Fibroblast of lung (primary cell): ENCODE data around the gene KIAA0040. TPM values are rescaled to one million over a fixed set of nuclear protein-coding genes. Genes with fewer than 3 reads are reported as not detected.

Experiments
- DNase-seq, 2 donors: peaks; one replicate each; pipeline versions ENCODE4 v3.0.0 to v3.0.0-alpha.2; 2010; ENCODE audit warnings: low read depth in 2 of 2
- H2AFZ ChIP-seq: 2 replicates; pipeline ENCODE4 v1.5.1; 2012; ENCODE audit warnings: low read length, control low read depth, inconsistent platforms
- H3K27ac ChIP-seq: 2 replicates; pipeline ENCODE4 v1.5.1; 2011; ENCODE audit warnings: low read length, control low read depth; ENCODE audit not compliant: insufficient read depth
- H3K27me3 ChIP-seq: 2 replicates; pipeline ENCODE4 v1.5.1; 2011; ENCODE audit warnings: mild to moderate bottlenecking, low read length; ENCODE audit not compliant: control insufficient read depth, insufficient read depth
- H3K36me3 ChIP-seq: 2 replicates; pipeline ENCODE4 v1.5.1; 2011; ENCODE audit warnings: low read length; ENCODE audit not compliant: control insufficient read depth, insufficient read depth
- H3K4me1 ChIP-seq: 2 replicates; pipeline ENCODE4 v1.5.1; 2011; ENCODE audit warnings: low read length; ENCODE audit not compliant: control insufficient read depth, insufficient read depth; ENCODE audit errors: extremely low read depth
- H3K4me2 ChIP-seq: 2 replicates; pipeline ENCODE4 v1.5.1; 2011; ENCODE audit warnings: low read length, control low read depth; ENCODE audit not compliant: insufficient read depth; ENCODE audit errors: extremely low read depth
- H3K4me3 ChIP-seq, 4 experiments: fragments of 200-600 bp in 1 of 4; sonication (generic) in 1 of 4; replicated peaks in 1 of 4; 2 replicates each; pipeline ENCODE4 v1.5.1; 2011 to 2016; ENCODE audit warnings: low read length in 4 of 4, low read depth in 3 of 4, mild to moderate bottlenecking in 3 of 4, control low read depth in 2 of 4, inconsistent platforms in 1 of 4, mixed read lengths in 1 of 4; ENCODE audit not compliant: insufficient read depth in 1 of 4; ENCODE audit errors: control extremely low read depth in 1 of 4
- H3K79me2 ChIP-seq: 2 replicates; pipeline ENCODE4 v1.5.1; 2012; ENCODE audit warnings: mild to moderate bottlenecking, low read length, inconsistent platforms; ENCODE audit not compliant: control insufficient read depth, insufficient read depth
- H3K9ac ChIP-seq: 2 replicates; pipeline ENCODE4 v1.5.1; 2011; ENCODE audit warnings: mild to moderate bottlenecking, low read length, control low read depth; ENCODE audit not compliant: insufficient read depth
- H3K9me3 ChIP-seq: 2 replicates; pipeline ENCODE4 v1.5.1; 2012; ENCODE audit warnings: low read depth, low read length; ENCODE audit not compliant: control insufficient read depth, insufficient read depth
- H4K20me1 ChIP-seq: 2 replicates; pipeline ENCODE4 v1.5.1; 2011; ENCODE audit warnings: low read length; ENCODE audit not compliant: control insufficient read depth, insufficient read depth; ENCODE audit errors: extremely low read depth
- EZH2 ChIP-seq: IDR thresholded peaks from 2 replicates; pipeline ENCODE4 v1.5.1; 2012; ENCODE audit warnings: low read length, control low read depth, mild to moderate bottlenecking; ENCODE audit errors: missing control alignments
- polyA plus RNA-seq, 2 donors: library from polyadenylated mRNA; depleted of rRNA in 1 of 2; stranded (reverse) in 1 of 2; unstranded in 1 of 2; fragments of >200 nt; gene quantifications; 2 replicates each; pipeline ENCODE4 v1.2.1, GENCODE V29; 2011 to 2012; ENCODE audit warnings: missing spikeins in 1 of 2
- total RNA-seq: library from RNA; depleted of rRNA; stranded (reverse); fragments of >200 nt; gene quantifications from 2 replicates; pipeline ENCODE4 v1.2.1, GENCODE V29; 2014
- TF ChIP-seq, protein P1 (sequence below), 2 donors: IDR thresholded peaks in 1 of 2; conservative IDR thresholded peaks in 1 of 2; 1 replicate in 1 of 2; 2 replicates in 1 of 2; pipeline ENCODE4 v1.5.1; 2011 to 2012; ENCODE audit warnings: low read length in 2 of 2, control low read depth in 1 of 2, inconsistent platforms in 1 of 2, low read depth in 1 of 2, mild to moderate bottlenecking in 1 of 2

The KIAA0040 gene
- total and polyA plus RNA-seq, 2 donors (not counting 1 experiment from before 2014, with no cell fraction given): 0.17 to 24.7 TPM

DNA sequence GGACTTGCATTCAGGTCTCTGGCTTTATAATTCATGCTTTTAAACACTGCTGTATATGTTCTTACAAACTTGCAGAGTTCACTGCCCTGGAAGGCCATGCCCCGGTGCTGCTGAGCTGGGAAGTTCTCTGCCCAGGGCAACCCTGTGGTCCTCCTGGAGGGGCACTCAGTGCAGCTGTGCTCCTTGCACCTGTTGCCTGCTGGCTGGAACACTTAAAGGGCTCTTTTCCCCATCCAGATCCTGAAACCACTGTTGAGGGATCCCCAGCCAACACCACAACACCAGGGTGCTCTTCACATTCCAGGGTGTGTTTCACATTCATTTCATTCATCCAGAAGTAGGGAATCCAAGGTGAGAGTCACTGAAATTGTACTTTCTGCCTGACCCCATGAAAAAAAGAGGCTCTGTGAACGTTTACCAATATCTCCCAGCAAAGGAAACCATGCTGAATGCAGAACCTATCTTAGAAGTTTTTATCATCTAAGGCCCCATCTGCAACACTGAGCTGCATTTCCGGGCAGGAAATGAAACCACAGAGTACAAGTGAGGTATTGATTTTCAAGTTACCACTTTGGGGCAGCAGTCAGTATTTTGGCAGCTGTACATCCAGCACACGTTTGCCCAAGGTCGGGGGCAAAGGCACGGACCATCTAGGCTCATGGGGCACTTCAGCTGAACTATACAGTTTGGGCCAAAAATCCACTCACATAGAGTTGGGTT, 16.4 kb upstream of the KIAA0040 start:
- Histone ChIP-seq H2AFZ (no peak overlapping the region), H3K4me2 (no peak overlapping the region), H3K27ac (no peak overlapping the region), H3K27me3 (no peaks in the 10 kb centered on the region), H4K20me1 (no peaks in the 10 kb centered on the region), H3K9ac (no peak overlapping the region), H3K36me3 (no peaks in the 10 kb centered on the region), H3K4me1 (no peaks in the 10 kb centered on the region), H3K79me2 (no peaks in the 10 kb centered on the region), H3K4me3 (no peak overlapping the region), H3K9me3 (no peaks in the 10 kb centered on the region)
- TF ChIP-seq, protein P1, sequence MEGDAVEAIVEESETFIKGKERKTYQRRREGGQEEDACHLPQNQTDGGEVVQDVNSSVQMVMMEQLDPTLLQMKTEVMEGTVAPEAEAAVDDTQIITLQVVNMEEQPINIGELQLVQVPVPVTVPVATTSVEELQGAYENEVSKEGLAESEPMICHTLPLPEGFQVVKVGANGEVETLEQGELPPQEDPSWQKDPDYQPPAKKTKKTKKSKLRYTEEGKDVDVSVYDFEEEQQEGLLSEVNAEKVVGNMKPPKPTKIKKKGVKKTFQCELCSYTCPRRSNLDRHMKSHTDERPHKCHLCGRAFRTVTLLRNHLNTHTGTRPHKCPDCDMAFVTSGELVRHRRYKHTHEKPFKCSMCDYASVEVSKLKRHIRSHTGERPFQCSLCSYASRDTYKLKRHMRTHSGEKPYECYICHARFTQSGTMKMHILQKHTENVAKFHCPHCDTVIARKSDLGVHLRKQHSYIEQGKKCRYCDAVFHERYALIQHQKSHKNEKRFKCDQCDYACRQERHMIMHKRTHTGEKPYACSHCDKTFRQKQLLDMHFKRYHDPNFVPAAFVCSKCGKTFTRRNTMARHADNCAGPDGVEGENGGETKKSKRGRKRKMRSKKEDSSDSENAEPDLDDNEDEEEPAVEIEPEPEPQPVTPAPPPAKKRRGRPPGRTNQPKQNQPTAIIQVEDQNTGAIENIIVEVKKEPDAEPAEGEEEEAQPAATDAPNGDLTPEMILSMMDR (conservative IDR thresholded peaks at IDR 0.05 in 1 of 2, IDR thresholded peaks at IDR 0.05 in 1 of 2; ENCODE audit: low read depth in 1 of 2, low read length in 2 of 2): no peak
- TF ChIP-seq EZH2: no peak
- no peak for DNase-seq

DNA sequence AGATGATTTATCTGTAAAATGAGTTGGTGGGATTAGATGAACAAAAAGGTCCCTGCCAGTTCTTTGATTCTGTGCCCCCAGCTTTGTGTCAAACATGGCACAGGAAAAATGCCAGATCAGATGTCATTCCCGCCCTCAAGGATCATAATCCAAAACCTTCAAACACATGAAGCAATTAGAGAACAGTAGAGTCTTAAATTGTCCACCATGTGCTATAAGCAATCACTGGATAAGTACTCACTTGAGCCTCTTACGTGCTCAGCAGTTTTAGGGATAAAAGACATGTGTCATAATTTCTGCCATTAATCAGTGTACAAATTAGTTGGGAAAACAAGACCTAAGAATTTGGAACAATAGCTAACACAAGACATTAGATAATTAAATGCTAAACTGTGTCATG, 15.4 kb upstream of the KIAA0040 start:
- no peaks in the 10 kb centered on the region for H3K9me3 ChIP-seq
- TF ChIP-seq EZH2: no peak
- TF ChIP-seq, protein P1 (conservative IDR thresholded peaks at IDR 0.05 in 1 of 2, IDR thresholded peaks at IDR 0.05 in 1 of 2; ENCODE audit: low read depth in 1 of 2, low read length in 2 of 2): no peak

DNA sequence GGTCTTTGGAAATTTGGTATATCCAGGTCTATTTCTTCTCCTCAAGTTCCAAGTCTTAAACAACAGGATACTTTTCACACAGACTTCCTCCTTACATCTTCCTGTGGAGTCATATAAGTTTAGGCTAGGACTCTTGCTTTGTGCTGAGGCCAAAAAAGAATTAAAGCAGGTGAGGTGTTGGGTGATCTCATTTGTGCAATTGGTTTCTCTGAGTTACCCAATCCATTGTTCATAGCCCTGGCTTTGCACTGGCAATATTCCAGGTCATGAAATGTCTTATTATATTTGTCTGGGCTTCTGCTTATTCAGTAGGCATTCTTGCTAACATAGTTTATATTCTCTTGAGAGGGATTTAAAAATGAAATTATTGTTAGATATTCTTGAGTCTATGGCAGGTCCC, 14.1 kb upstream of the KIAA0040 start:
- Histone ChIP-seq H3K27me3 (no peaks in the 10 kb centered on the region), H3K36me3 (no peaks in the 10 kb centered on the region), H3K9ac (no peak overlapping the region), H4K20me1 (no peaks in the 10 kb centered on the region), H3K4me1 (no peaks in the 10 kb centered on the region), H3K4me3 (no peak overlapping the region), H3K27ac (no peak overlapping the region), H3K9me3 (no peaks in the 10 kb centered on the region), H3K4me2 (no peak overlapping the region), H3K79me2 (no peaks in the 10 kb centered on the region), H2AFZ (no peak overlapping the region)
- no peak for DNase-seq
- TF ChIP-seq, protein P1 (conservative IDR thresholded peaks at IDR 0.05 in 1 of 2, IDR thresholded peaks at IDR 0.05 in 1 of 2; ENCODE audit: low read depth in 1 of 2, low read length in 2 of 2): no peak
- no peak for TF ChIP-seq EZH2

More for the DNA sequence above, 15.4 kb upstream of the KIAA0040 start:
- Histone ChIP-seq H3K4me2 (no peak overlapping the region), H4K20me1 (no peaks in the 10 kb centered on the region), H3K36me3 (no peaks in the 10 kb centered on the region), H3K79me2 (no peaks in the 10 kb centered on the region), H3K27ac (no peak overlapping the region), H3K4me1 (no peaks in the 10 kb centered on the region), H3K9ac (no peak overlapping the region), H3K27me3 (no peaks in the 10 kb centered on the region), H2AFZ (no peak overlapping the region), H3K4me3 (no peak overlapping the region)
- no peak for DNase-seq
